ENCODE data around the gene VCAN. TPM values are rescaled to one million over a fixed set of nuclear protein-coding genes. Genes with fewer than 3 reads are reported as not detected.

Gene VCAN
- total RNA-seq, 1 donor from 2014 or later = 178 TPM

DNA sequence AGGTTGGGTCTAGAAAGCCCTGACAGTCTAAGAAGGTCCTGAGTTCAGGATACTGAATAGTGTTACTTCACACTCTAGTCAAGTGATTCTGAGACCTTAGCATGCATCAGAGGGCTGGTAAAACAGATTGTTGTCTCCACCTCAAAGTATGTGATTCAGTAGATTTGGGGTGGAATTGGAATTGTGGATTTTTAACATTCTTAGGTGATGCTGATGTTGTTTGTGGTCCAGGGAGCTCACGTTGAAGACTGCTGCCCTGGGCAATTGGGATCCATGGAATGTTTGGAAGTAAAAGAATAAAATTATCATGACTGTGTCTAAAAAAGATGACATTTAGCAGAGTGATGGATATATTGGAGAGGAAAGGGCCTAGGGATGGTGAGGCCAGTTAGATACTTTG is 75.6 kb downstream of the VCAN start:
- Histone ChIP-seq H3K27me3 (ENCODE audit: control insufficient read depth, insufficient read depth, low read length) (no peaks in the 10 kb centered on the region), H3K36me3 (ENCODE audit: control insufficient read depth, insufficient read depth, low read length) (no peaks in the 10 kb centered on the region), H3K4me3 (ENCODE audit: low read depth, low read length) (no peak overlapping the region)
- TF ChIP-seq, protein P1, sequence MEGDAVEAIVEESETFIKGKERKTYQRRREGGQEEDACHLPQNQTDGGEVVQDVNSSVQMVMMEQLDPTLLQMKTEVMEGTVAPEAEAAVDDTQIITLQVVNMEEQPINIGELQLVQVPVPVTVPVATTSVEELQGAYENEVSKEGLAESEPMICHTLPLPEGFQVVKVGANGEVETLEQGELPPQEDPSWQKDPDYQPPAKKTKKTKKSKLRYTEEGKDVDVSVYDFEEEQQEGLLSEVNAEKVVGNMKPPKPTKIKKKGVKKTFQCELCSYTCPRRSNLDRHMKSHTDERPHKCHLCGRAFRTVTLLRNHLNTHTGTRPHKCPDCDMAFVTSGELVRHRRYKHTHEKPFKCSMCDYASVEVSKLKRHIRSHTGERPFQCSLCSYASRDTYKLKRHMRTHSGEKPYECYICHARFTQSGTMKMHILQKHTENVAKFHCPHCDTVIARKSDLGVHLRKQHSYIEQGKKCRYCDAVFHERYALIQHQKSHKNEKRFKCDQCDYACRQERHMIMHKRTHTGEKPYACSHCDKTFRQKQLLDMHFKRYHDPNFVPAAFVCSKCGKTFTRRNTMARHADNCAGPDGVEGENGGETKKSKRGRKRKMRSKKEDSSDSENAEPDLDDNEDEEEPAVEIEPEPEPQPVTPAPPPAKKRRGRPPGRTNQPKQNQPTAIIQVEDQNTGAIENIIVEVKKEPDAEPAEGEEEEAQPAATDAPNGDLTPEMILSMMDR (IDR thresholded peaks at IDR 0.05; ENCODE audit: insufficient read depth, low read length, poor library complexity, severe bottlenecking) = no peak
- no peak for DNase-seq (ENCODE audit: low read depth)

- no peaks in the 10 kb centered on the region for H3K27me3 ChIP-seq (ENCODE audit: control insufficient read depth, insufficient read depth, low read length)
- DNase-seq (ENCODE audit: low read depth) = no peak
- no peak overlapping the region for H3K4me3 ChIP-seq (ENCODE audit: low read depth, low read length)
- TF ChIP-seq, protein P1 (IDR thresholded peaks at IDR 0.05; ENCODE audit: insufficient read depth, low read length, poor library complexity, severe bottlenecking) = no peak
- peaks cover under 1% of the 10 kb centered on the region for H3K36me3 ChIP-seq (ENCODE audit: control insufficient read depth, insufficient read depth, low read length)
Measured at GRCh38 chr5:83547889-83548288, 76.3 kb downstream of the VCAN start.

DNA sequence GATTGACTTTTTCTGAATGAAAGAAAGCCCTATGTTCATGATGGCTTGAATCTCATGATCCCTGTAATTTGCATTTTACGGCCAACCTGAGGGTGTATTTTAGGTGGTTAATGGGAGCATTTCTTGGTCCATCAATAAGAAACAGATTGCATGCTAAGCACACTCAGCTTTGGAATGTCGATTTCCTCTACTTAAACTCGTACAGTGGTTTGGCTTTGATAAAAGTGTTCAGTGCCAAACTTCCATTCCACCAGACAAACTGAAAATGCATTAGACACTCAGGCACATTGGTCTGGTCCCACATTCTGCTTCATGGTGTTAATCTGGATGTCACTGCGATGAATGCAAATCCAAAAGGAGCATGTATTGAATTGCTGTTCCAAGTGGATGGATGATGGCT is 77.0 kb downstream of the VCAN start:
- no peak overlapping the region for H3K4me3 ChIP-seq (ENCODE audit: low read depth, low read length)
- TF ChIP-seq, protein P1 (IDR thresholded peaks at IDR 0.05; ENCODE audit: insufficient read depth, low read length, poor library complexity, severe bottlenecking) = no peak
- H3K27me3 ChIP-seq (ENCODE audit: control insufficient read depth, insufficient read depth, low read length) = no peaks in the 10 kb centered on the region
- H3K36me3 ChIP-seq (ENCODE audit: control insufficient read depth, insufficient read depth, low read length) = peaks cover 3% of the 10 kb centered on the region
- no peak for DNase-seq (ENCODE audit: low read depth)

DNA sequence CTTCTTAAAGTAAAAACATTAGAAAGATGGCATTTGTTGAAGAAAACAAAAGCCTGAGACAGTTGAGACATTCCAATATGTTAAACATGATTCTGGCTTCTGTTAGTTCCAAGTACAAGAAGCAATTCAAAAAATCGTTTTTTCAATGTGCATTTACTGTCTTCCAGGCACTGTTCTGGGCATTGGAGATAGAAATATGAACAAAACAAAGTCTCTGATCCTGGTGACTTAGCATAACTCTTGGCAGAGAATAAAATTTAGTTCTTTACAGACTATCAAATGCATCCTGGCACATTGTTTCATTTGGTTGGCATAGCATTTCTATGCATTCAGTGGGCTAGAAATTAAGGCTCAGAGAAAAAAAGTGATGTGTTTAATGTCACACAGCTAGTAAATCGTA is 77.5 kb downstream of the VCAN start:
- TF ChIP-seq, protein P1 (IDR thresholded peaks at IDR 0.05; ENCODE audit: insufficient read depth, low read length, poor library complexity, severe bottlenecking) = no peak
- no peaks in the 10 kb centered on the region for H3K27me3 ChIP-seq (ENCODE audit: control insufficient read depth, insufficient read depth, low read length)
- DNase-seq (ENCODE audit: low read depth) = no peak
- no peak overlapping the region for H3K4me3 ChIP-seq (ENCODE audit: low read depth, low read length)
- peaks cover 3% of the 10 kb centered on the region for H3K36me3 ChIP-seq (ENCODE audit: control insufficient read depth, insufficient read depth, low read length)

- Histone ChIP-seq H3K4me3 (ENCODE audit: low read depth, low read length) (no peak overlapping the region), H3K36me3 (ENCODE audit: control insufficient read depth, insufficient read depth, low read length) (peaks cover 3% of the 10 kb centered on the region), H3K27me3 (ENCODE audit: control insufficient read depth, insufficient read depth, low read length) (no peaks in the 10 kb centered on the region)
- DNase-seq (ENCODE audit: low read depth) = no peak
- TF ChIP-seq, protein P1 (IDR thresholded peaks at IDR 0.05; ENCODE audit: insufficient read depth, low read length, poor library complexity, severe bottlenecking) = no peak
Measured at GRCh38 chr5:83549674-83550073, 78.1 kb downstream of the VCAN start.

GRCh38 chr5:83551821-83552220 is 80.3 kb downstream of the VCAN start:
- DNase-seq (ENCODE audit: low read depth) = no peak
- Histone ChIP-seq H3K27me3 (ENCODE audit: control insufficient read depth, insufficient read depth, low read length) (no peaks in the 10 kb centered on the region), H3K36me3 (ENCODE audit: control insufficient read depth, insufficient read depth, low read length) (peaks cover 6% of the 10 kb centered on the region), H3K4me3 (ENCODE audit: low read depth, low read length) (no peak overlapping the region)
- TF ChIP-seq, protein P1 (IDR thresholded peaks at IDR 0.05; ENCODE audit: insufficient read depth, low read length, poor library complexity, severe bottlenecking) = no peak
